ENCODE results near the gene FAM50B. TPM values are rescaled to one million over a fixed set of nuclear protein-coding genes. Genes with fewer than 3 reads are reported as not detected.

FAM50B gene
- polyA plus RNA-seq, 1 donor from 2014 or later, result 0.79 TPM

DNA sequence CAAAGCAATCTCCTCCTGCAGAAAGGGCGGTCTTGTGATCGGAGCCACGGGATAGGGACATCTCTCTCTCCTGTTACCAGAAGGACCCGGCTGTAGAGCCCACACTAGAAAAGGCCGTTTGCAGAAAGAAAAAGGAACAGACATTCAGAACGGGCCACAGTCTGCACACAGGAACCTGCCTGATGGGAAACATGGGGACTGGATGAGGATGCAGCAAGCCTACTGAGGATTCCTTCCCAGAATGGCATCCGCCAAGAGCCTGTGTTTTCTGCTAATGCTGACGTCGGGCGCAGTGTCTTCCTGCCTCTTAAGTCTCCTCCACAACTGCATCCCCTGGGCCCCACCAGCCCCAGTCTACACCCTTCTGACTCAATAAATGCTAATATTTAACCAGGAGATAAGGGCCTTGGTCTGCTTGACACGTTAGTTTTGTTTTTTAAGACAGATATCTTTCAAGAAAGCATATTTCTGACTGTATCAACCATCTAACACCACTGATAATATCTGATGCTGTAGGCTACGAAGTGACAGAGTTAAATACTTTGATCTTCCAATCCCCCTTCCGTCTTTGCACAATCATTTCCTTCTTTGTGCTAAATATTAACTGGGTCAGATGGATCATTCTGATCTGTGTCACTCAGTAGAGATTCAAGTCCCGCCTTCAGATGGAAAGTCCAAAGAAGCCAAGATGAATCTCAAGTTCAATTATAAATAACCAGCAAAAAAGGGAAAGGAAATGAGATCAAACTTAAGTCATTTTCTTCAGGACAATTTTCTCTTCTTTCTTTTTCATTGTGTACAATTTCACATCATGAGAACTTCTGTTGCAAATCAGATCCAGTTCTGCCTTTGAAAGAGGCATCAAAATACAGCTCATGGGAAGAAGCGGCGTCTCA lies 20.7 kb downstream of the FAM50B start:
- H4K20me1 ChIP-seq (ENCODE audit: insufficient read depth), result no peaks in the 10 kb centered on the region
- H3K4me3 ChIP-seq (ENCODE audit: low read length), result no peak overlapping the region
- TF ChIP-seq TAF1 (IDR thresholded peaks at IDR 0.05; ENCODE audit: low read depth) (no peak), MXI1 (conservative IDR thresholded peaks at IDR 0.05; ENCODE audit: poor library complexity, severe bottlenecking) (no peak)
- no peak overlapping the region for H3K4me2 ChIP-seq (ENCODE audit: low read length)
- no peaks in the 10 kb centered on the region for H3K27me3 ChIP-seq (ENCODE audit: insufficient read depth, low read depth, low read length)
- H3K79me2 ChIP-seq (replicated peaks; ENCODE audit: insufficient read depth, low read length), result no peaks in the 10 kb centered on the region
- H3F3A ChIP-seq (ENCODE audit: insufficient read depth, low read length, poor library complexity, severe bottlenecking), result no peaks in the 10 kb centered on the region
- no peaks in the 10 kb centered on the region for H3K9me3 ChIP-seq (ENCODE audit: low read length)
- no peak overlapping the region for H2AFZ ChIP-seq (ENCODE audit: low read depth, low read length)
- no peaks in the 10 kb centered on the region for H3K9me2 ChIP-seq (ENCODE audit: insufficient read depth, low read length)
- H3K9ac ChIP-seq (ENCODE audit: low read length), result no peak overlapping the region
- no peaks in the 10 kb centered on the region for H3K36me3 ChIP-seq (ENCODE audit: insufficient read depth, low read length)
- H3K27ac ChIP-seq (ENCODE audit: low read length), result no peak overlapping the region

DNA sequence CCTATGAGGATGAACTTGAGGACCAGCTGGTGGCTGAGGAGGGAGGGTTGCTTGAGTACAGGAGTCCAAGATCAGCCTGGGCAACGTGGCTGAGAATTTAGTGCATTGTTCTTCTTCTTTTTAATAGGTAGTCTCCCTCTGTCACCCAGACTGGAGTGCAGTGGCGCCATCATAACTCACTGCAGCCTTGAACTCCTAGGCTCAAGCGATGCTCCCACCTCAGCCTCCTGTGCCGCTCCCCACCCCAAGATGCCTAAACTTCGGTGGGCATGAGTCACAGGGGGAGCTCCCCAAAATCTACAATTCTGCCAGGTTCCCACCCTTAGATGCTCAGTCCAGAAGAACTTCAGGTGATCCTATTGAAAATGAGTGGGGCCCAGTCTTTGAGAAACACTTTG lies 21.4 kb downstream of the FAM50B start:
- no peaks in the 10 kb centered on the region for H3K27me3 ChIP-seq (ENCODE audit: insufficient read depth, low read depth, low read length)
- H3K4me2 ChIP-seq (ENCODE audit: low read length), result no peak overlapping the region
- no peaks in the 10 kb centered on the region for H3K79me2 ChIP-seq (replicated peaks; ENCODE audit: insufficient read depth, low read length)
- H3K9me2 ChIP-seq (ENCODE audit: insufficient read depth, low read length), result no peaks in the 10 kb centered on the region
- H3K36me3 ChIP-seq (ENCODE audit: insufficient read depth, low read length), result no peaks in the 10 kb centered on the region
- no peaks in the 10 kb centered on the region for H3K9me3 ChIP-seq (ENCODE audit: low read length)
- H3K4me3 ChIP-seq (ENCODE audit: low read length), result no peak overlapping the region
- no peak overlapping the region for H2AFZ ChIP-seq (ENCODE audit: low read depth, low read length)
- H3F3A ChIP-seq (ENCODE audit: insufficient read depth, low read length, poor library complexity, severe bottlenecking), result no peaks in the 10 kb centered on the region
- H3K9ac ChIP-seq (ENCODE audit: low read length), result no peak overlapping the region
- H3K27ac ChIP-seq (ENCODE audit: low read length), result no peak overlapping the region
- TF ChIP-seq TAF1 (IDR thresholded peaks at IDR 0.05; ENCODE audit: low read depth) (no peak), POLR2AphosphoS5 (IDR thresholded peaks at IDR 0.05) (no peak), RAD21 (conservative IDR thresholded peaks at IDR 0.05) (no peak), EZH2 (IDR thresholded peaks at IDR 0.05; ENCODE audit: borderline replicate concordance, insufficient read depth, low read length, poor library complexity, severe bottlenecking) (no peak), SMC3 (conservative IDR thresholded peaks at IDR 0.05; ENCODE audit: poor library complexity) (no peak), EP300 (conservative IDR thresholded peaks at IDR 0.05; ENCODE audit: poor library complexity, severe bottlenecking) (no peak), MXI1 (conservative IDR thresholded peaks at IDR 0.05; ENCODE audit: poor library complexity, severe bottlenecking) (no peak)
- TF ChIP-seq, protein P1, sequence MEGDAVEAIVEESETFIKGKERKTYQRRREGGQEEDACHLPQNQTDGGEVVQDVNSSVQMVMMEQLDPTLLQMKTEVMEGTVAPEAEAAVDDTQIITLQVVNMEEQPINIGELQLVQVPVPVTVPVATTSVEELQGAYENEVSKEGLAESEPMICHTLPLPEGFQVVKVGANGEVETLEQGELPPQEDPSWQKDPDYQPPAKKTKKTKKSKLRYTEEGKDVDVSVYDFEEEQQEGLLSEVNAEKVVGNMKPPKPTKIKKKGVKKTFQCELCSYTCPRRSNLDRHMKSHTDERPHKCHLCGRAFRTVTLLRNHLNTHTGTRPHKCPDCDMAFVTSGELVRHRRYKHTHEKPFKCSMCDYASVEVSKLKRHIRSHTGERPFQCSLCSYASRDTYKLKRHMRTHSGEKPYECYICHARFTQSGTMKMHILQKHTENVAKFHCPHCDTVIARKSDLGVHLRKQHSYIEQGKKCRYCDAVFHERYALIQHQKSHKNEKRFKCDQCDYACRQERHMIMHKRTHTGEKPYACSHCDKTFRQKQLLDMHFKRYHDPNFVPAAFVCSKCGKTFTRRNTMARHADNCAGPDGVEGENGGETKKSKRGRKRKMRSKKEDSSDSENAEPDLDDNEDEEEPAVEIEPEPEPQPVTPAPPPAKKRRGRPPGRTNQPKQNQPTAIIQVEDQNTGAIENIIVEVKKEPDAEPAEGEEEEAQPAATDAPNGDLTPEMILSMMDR (IDR thresholded peaks at IDR 0.05; ENCODE audit: poor library complexity, severe bottlenecking), result no peak
- TF ChIP-seq, protein P2, sequence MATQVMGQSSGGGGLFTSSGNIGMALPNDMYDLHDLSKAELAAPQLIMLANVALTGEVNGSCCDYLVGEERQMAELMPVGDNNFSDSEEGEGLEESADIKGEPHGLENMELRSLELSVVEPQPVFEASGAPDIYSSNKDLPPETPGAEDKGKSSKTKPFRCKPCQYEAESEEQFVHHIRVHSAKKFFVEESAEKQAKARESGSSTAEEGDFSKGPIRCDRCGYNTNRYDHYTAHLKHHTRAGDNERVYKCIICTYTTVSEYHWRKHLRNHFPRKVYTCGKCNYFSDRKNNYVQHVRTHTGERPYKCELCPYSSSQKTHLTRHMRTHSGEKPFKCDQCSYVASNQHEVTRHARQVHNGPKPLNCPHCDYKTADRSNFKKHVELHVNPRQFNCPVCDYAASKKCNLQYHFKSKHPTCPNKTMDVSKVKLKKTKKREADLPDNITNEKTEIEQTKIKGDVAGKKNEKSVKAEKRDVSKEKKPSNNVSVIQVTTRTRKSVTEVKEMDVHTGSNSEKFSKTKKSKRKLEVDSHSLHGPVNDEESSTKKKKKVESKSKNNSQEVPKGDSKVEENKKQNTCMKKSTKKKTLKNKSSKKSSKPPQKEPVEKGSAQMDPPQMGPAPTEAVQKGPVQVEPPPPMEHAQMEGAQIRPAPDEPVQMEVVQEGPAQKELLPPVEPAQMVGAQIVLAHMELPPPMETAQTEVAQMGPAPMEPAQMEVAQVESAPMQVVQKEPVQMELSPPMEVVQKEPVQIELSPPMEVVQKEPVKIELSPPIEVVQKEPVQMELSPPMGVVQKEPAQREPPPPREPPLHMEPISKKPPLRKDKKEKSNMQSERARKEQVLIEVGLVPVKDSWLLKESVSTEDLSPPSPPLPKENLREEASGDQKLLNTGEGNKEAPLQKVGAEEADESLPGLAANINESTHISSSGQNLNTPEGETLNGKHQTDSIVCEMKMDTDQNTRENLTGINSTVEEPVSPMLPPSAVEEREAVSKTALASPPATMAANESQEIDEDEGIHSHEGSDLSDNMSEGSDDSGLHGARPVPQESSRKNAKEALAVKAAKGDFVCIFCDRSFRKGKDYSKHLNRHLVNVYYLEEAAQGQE (IDR thresholded peaks at IDR 0.05; ENCODE audit: borderline replicate concordance), result no peak
- no peaks in the 10 kb centered on the region for H4K20me1 ChIP-seq (ENCODE audit: insufficient read depth)
